Trophoblast cell (in vitro differentiated cells and primary cell): ENCODE results near the gene ARHGAP33.

Source experiments
- DNase-seq, 2 donors: peaks; one replicate each; pipeline ENCODE4 v3.0.0-alpha.2; 2016
- H2AFZ ChIP-seq: 2 replicates; pipeline ENCODE4 v1.6.1; 2013; ENCODE audit warnings: low read length, moderate library complexity, mild to moderate bottlenecking; ENCODE audit not compliant: insufficient read depth, poor library complexity
- H2AK5ac ChIP-seq: 2 replicates; pipeline ENCODE4 v1.6.1; 2013; ENCODE audit warnings: mild to moderate bottlenecking, low read length
- H2BK120ac ChIP-seq: 2 replicates; pipeline ENCODE4 v1.6.1; 2013; ENCODE audit warnings: low read length, mild to moderate bottlenecking, moderate library complexity; ENCODE audit not compliant: insufficient read depth, poor library complexity
- H2BK12ac ChIP-seq: 2 replicates; pipeline ENCODE4 v1.6.1; 2013; ENCODE audit warnings: mild to moderate bottlenecking, low read length, moderate library complexity
- H2BK5ac ChIP-seq: 2 replicates; pipeline ENCODE4 v1.6.1; 2013; ENCODE audit warnings: low read length, low read depth, moderate library complexity, mild to moderate bottlenecking; ENCODE audit not compliant: poor library complexity
- H3K14ac ChIP-seq: 2 replicates; pipeline ENCODE4 v1.6.1; 2013; ENCODE audit warnings: mild to moderate bottlenecking, low read length
- H3K18ac ChIP-seq: 2 replicates; pipeline ENCODE4 v1.6.1; 2013; ENCODE audit warnings: mild to moderate bottlenecking, low read length
- H3K23ac ChIP-seq: 2 replicates; pipeline ENCODE4 v1.6.1; 2013; ENCODE audit warnings: low read length
- H3K27ac ChIP-seq: 2 replicates; pipeline ENCODE4 v1.5.1; 2013; ENCODE audit warnings: low read depth, mild to moderate bottlenecking, inconsistent platforms, low read length, moderate library complexity
- H3K27me3 ChIP-seq: 2 replicates; pipeline ENCODE4 v1.6.1; 2013; ENCODE audit warnings: inconsistent platforms, mild to moderate bottlenecking, low read length, moderate library complexity; ENCODE audit not compliant: insufficient read depth
- H3K36me3 ChIP-seq, 2 experiments: 1 replicate in 1 of 2; 2 replicates in 1 of 2; pipeline ENCODE4 v1.6.1; 2013; ENCODE audit warnings: low read length in 2 of 2, mild to moderate bottlenecking in 2 of 2, moderate library complexity in 1 of 2; ENCODE audit not compliant: insufficient read depth in 2 of 2, control insufficient read depth in 1 of 2
- H3K4ac ChIP-seq: 2 replicates; pipeline ENCODE4 v1.6.1; 2013; ENCODE audit warnings: low read depth, mild to moderate bottlenecking, low read length, moderate library complexity
- H3K4me1 ChIP-seq, 2 experiments: 1 replicate in 1 of 2; 2 replicates in 1 of 2; pipeline ENCODE4 v1.6.1; 2013; ENCODE audit warnings: low read length in 2 of 2, mild to moderate bottlenecking in 2 of 2, moderate library complexity in 1 of 2; ENCODE audit not compliant: insufficient read depth in 2 of 2, control insufficient read depth in 1 of 2
- H3K4me2 ChIP-seq: 2 replicates; pipeline ENCODE4 v1.6.1; 2013; ENCODE audit warnings: inconsistent platforms, mild to moderate bottlenecking, low read length, moderate library complexity
- H3K4me3 ChIP-seq: 2 replicates; pipeline ENCODE4 v1.5.1; 2013; ENCODE audit warnings: mild to moderate bottlenecking, low read depth, low read length, inconsistent platforms
- H3K79me1 ChIP-seq: one replicate; pipeline ENCODE4 v1.6.1; 2013; ENCODE audit warnings: low read length
- H3K79me2 ChIP-seq: 2 replicates; pipeline ENCODE4 v1.6.1; 2013; ENCODE audit warnings: low read length, mild to moderate bottlenecking; ENCODE audit not compliant: control insufficient read depth, insufficient read depth, poor library complexity
- H3K9ac ChIP-seq: 2 replicates; pipeline ENCODE4 v1.6.1; 2013; ENCODE audit warnings: mild to moderate bottlenecking, low read length
- H3K9me3 ChIP-seq: 2 replicates; pipeline ENCODE4 v1.6.1; 2013; ENCODE audit warnings: low read depth, mild to moderate bottlenecking, control low read depth, inconsistent platforms, low read length; ENCODE audit not compliant: insufficient read depth
- H4K12ac ChIP-seq: 2 replicates; pipeline ENCODE4 v1.6.1; 2013; ENCODE audit warnings: low read depth, mild to moderate bottlenecking, low read length, moderate library complexity
- H4K8ac ChIP-seq: 2 replicates; pipeline ENCODE4 v1.6.1; 2013; ENCODE audit warnings: low read depth, mild to moderate bottlenecking, low read length, moderate library complexity
- H4K91ac ChIP-seq: one replicate; pipeline ENCODE4 v1.6.1; 2013; ENCODE audit warnings: low read depth, mild to moderate bottlenecking, low read length, moderate library complexity
- WGBS: extraction: QIAGEN DNeasy Blood & Tissue Kit; methylation state at CpG from one replicate; pipeline ENCODE4 v1.1.7; 2013; ENCODE audit warnings: missing lambda C conversion rate; ENCODE audit not compliant: insufficient read length, insufficient coverage; ENCODE audit errors: extremely low coverage; 5-methylcytosine and 5-hydroxymethylcytosine counted together

The ARHGAP33 gene

DNA sequence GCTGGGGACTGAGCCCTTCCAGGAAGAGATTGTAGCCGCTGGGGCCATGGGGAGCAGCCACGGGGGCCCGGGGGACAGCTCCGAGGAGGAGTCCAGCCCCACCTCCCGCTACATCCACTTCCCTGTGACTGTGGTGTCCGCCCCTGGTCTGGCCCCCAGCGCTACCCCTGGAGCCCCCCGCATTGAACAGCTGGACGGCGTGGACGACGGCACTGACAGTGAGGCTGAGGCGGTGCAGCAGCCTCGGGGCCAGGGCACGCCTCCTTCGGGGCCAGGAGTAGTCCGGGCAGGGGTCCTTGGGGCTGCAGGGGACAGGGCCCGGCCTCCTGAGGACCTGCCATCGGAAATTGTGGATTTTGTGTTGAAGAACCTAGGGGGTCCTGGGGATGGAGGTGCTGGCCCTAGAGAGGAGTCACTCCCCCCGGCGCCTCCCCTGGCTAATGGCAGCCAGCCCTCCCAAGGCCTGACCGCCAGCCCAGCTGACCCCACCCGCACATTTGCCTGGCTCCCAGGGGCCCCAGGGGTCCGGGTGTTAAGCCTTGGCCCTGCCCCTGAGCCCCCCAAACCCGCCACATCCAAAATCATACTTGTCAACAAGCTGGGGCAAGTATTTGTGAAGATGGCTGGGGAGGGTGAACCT lies 42.7 kb upstream of the ARHGAP33 start:
- Histone ChIP-seq H2BK5ac (no peak overlapping the region), H3K23ac (no peak overlapping the region), H3K27ac (no peak overlapping the region), H4K12ac (no peak overlapping the region), H3K9ac (no peak overlapping the region), H3K4me2 (no peak overlapping the region), H4K8ac (no peak overlapping the region), H4K91ac (no peak overlapping the region), H3K18ac (no peak overlapping the region), H2AFZ (no peak overlapping the region), H3K4me3 (no peak overlapping the region), H3K79me2 (no peaks in the 10 kb centered on the region), H2AK5ac (no peak overlapping the region), H2BK120ac (no peak overlapping the region), H3K4me1 (no peaks in the 10 kb centered on the region), H2BK12ac (no peak overlapping the region), H3K4ac (no peak overlapping the region), H3K79me1 (peaks cover 3% of the 10 kb centered on the region), H3K9me3 (no peaks in the 10 kb centered on the region), H3K14ac (no peak overlapping the region), H3K36me3 (peaks cover 93 to 94% of the 10 kb centered on the region in 2 experiments), H3K27me3 (no peaks in the 10 kb centered on the region)
- no CpG with 5 or more reads among the region's 25 CpGs for WGBS
- no peak for DNase-seq

DNA sequence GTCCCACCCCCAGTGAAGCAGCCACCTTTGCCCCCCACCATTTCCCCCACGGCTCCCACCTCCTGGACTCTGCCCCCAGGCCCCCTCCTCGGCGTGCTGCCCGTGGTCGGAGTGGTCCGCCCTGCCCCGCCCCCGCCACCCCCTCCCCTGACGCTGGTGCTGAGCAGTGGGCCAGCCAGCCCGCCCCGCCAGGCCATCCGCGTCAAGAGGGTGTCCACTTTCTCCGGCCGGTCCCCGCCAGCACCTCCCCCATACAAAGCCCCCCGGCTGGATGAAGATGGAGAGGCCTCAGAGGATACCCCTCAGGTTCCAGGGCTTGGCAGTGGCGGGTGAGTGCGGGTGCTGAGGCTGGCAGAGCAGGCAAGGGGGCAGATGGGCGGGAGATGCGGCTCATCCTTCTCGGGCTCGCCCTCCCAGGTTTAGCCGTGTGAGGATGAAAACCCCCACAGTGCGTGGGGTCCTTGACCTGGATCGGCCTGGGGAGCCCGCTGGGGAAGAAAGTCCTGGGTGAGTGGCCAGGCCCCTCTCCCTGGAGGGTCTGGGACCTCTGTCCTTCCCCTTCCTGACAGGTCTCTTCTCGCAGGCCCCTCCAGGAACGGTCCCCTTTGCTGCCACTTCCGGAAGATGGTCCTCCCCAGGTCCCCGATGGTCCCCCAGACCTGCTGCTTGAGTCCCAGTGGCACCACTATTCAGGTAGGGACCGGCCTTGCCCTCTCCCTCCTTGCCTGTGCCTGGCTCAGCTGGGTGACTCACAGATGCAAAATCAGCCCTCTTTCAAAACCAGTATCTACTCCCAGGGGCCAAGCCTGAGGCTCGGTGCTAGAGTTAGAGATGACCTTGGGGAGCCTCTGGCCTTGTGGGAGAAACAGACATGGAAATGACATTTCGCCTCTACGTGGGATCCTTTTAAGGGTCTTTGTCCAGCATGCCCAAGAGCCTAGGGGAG lies 41.9 kb upstream of the ARHGAP33 start:
- no peak overlapping the region for H3K4ac ChIP-seq
- no peak overlapping the region for H2BK5ac ChIP-seq
- no CpG with 5 or more reads among the region's 35 CpGs for WGBS
- H2BK12ac ChIP-seq, result no peak overlapping the region
- H2AFZ ChIP-seq, result no peak overlapping the region
- no peak overlapping the region for H3K14ac ChIP-seq
- no peaks in the 10 kb centered on the region for H3K27me3 ChIP-seq
- H3K9ac ChIP-seq, result no peak overlapping the region
- H3K4me1 ChIP-seq, result no peaks in the 10 kb centered on the region
- H3K36me3 ChIP-seq, result peaks cover 93 to 94% of the 10 kb centered on the region in 2 experiments
- H3K9me3 ChIP-seq, result no peaks in the 10 kb centered on the region
- H3K27ac ChIP-seq, result no peak overlapping the region
- no peak overlapping the region for H3K18ac ChIP-seq
- H4K12ac ChIP-seq, result no peak overlapping the region
- no peak overlapping the region for H3K4me3 ChIP-seq
- H3K79me1 ChIP-seq, result peaks cover 3% of the 10 kb centered on the region
- no peak overlapping the region for H3K4me2 ChIP-seq
- no peak overlapping the region for H3K23ac ChIP-seq
- H4K8ac ChIP-seq, result no peak overlapping the region
- DNase-seq, result no peak
- no peak overlapping the region for H2BK120ac ChIP-seq
- no peaks in the 10 kb centered on the region for H3K79me2 ChIP-seq
- H2AK5ac ChIP-seq, result no peak overlapping the region
- H4K91ac ChIP-seq, result peak overlapping the region; percentile 20

DNA sequence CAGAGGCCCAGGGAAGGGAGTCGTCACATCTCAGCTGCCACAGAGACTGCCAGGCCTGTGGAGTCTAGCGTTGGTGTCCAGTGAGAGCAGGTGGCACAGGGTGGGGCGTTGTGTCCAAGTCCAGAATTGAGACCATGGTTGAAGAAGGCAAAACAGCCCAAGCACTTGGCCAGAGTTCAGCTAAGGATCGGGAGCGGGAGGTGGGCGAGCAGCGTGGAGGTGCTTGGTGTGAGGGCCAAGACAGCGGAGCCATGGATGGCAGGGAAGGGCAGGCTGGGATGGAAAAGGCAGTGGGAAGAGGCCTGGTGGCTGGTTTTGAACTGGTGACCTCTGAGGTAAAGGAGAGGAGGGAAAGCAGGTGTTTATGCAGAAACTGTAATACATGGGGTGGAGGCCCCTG lies 41.1 kb upstream of the ARHGAP33 start:
- Histone ChIP-seq H3K14ac (no peak overlapping the region), H4K12ac (no peak overlapping the region), H2BK120ac (no peak overlapping the region), H2AK5ac (no peak overlapping the region), H2BK5ac (no peak overlapping the region), H3K4me3 (no peak overlapping the region), H3K27me3 (no peaks in the 10 kb centered on the region), H3K79me2 (no peaks in the 10 kb centered on the region), H4K91ac (peak overlapping the region; percentile 20), H3K79me1 (peaks cover 3% of the 10 kb centered on the region), H3K9ac (no peak overlapping the region), H3K4ac (no peak overlapping the region), H3K27ac (no peak overlapping the region), H3K18ac (no peak overlapping the region), H4K8ac (no peak overlapping the region), H3K23ac (no peak overlapping the region), H3K36me3 (peaks cover 90 to 93% of the 10 kb centered on the region in 2 experiments), H2AFZ (no peak overlapping the region), H3K4me2 (no peak overlapping the region), H2BK12ac (no peak overlapping the region), H3K4me1 (no peaks in the 10 kb centered on the region), H3K9me3 (no peaks in the 10 kb centered on the region)
- no CpG with 5 or more reads among the region's 8 CpGs for WGBS
- no peak for DNase-seq

DNA sequence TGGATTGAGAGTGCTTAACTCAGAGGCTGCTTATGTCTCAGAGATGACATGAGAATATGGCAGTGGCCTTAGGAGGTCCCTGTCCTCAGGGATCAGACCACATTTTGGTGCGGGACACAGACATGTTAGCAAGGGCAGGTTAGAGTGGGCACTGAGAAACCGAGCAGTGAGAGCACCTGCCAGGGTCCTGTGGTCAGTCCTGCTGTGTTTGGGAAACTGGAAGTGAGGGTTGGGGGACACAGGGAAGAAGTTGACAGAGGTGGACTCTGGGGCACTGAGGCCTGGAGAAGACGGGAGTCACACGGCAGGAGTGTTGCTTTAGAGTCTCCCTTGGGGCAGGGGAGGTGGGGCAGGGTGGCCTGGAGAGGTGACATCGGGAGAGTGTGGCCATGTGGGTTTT lies 40.5 kb upstream of the ARHGAP33 start:
- Histone ChIP-seq H2BK5ac (no peak overlapping the region), H2AK5ac (no peak overlapping the region), H3K27me3 (no peaks in the 10 kb centered on the region), H2BK12ac (no peak overlapping the region), H3K4me2 (no peak overlapping the region), H3K27ac (no peak overlapping the region), H3K4ac (no peak overlapping the region), H3K4me1 (peaks cover 2 to 3% of the 10 kb centered on the region in 2 experiments), H4K12ac (no peak overlapping the region), H4K8ac (no peak overlapping the region), H3K36me3 (peaks cover 84 to 87% of the 10 kb centered on the region in 2 experiments), H2BK120ac (no peak overlapping the region), H3K23ac (no peak overlapping the region), H3K18ac (no peak overlapping the region), H3K79me1 (peaks cover 3% of the 10 kb centered on the region), H3K9me3 (no peaks in the 10 kb centered on the region), H2AFZ (no peak overlapping the region), H3K9ac (no peak overlapping the region), H3K79me2 (no peaks in the 10 kb centered on the region), H3K4me3 (no peak overlapping the region), H3K14ac (no peak overlapping the region), H4K91ac (no peak overlapping the region)
- no peak for DNase-seq
- WGBS, result no CpG with 5 or more reads among the region's 5 CpGs
